Activated T-helper 1 cell treated with anti-CD3 and anti-CD28 coated beads, Interleukin-12 subunit alpha, Interleukin-12 subunit beta, Interleukin-2, Interleukin-4 antibody, amounts not matched to agents 30 ng/mL and 10 ng/mL and 1 ng/mL, durations not matched to agents 14 hours and 24 hours and 36 hours (primary cell): Measurements from ENCODE around the gene SYNC. TPM values are rescaled to one million over a fixed set of nuclear protein-coding genes. Genes with fewer than 3 reads are reported as not detected.
"Not testable (repeated sequence)": the region's sequence is repeated elsewhere in the genome, so short reads cannot be mapped to it uniquely, and the experiment has no call there.

Experiments used
- DNase-seq: peaks from one replicate; pipeline ENCODE4 v3.0.0; 2021; ENCODE audit warnings: low spot score
- H3K27ac Mint-ChIP-seq: one replicate; pipeline ENCODE4 v1.8.0; 2021; ENCODE audit warnings: mild to moderate bottlenecking, mixed read lengths
- H3K27me3 Mint-ChIP-seq: one replicate; pipeline ENCODE4 v1.8.0; 2022; ENCODE audit warnings: mild to moderate bottlenecking, moderate library complexity, mixed read lengths; ENCODE audit not compliant: insufficient read depth
- H3K36me3 Mint-ChIP-seq: one replicate; pipeline ENCODE4 v1.8.0; 2021; ENCODE audit warnings: low read depth, mixed read lengths
- H3K4me1 Mint-ChIP-seq: one replicate; pipeline ENCODE4 v1.8.0; 2021; ENCODE audit warnings: low read depth, mixed read lengths
- H3K4me3 Mint-ChIP-seq: one replicate; pipeline ENCODE4 v1.8.0; 2021; ENCODE audit warnings: mild to moderate bottlenecking, moderate library complexity, mixed read lengths
- H3K9me3 Mint-ChIP-seq: one replicate; pipeline ENCODE4 v1.8.0; 2021; ENCODE audit warnings: mixed read lengths
- intact Hi-C: fragments of 100-400 bp; cut with micrococcal nuclease; formaldehyde crosslinking; loops from one replicate; pipeline ENCODE4 v1.15.1; 2024
- total RNA-seq: library from RNA; stranded (reverse); gene quantifications from 2 replicates; pipeline ENCODE4 v1.2.3, GENCODE V29; 2022

SYNC gene
- total RNA-seq, 1 donor from 2014 or later, result not detected

DNA sequence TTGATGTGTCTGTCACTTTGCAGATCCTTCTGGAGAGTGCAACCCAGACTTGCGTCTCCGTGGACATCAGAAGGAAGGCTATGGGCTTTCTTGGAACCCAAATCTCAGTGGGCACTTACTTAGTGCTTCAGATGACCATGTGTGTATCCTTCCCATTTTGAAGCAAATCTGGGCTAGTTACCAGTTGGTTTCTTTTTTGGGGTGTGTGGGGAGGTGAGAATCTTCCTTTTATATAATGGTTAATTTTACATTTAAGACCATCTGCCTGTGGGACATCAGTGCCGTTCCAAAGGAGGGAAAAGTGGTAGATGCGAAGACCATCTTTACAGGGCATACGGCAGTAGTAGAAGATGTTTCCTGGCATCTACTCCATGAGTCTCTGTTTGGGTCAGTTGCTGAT lies 33.9 kb downstream of the SYNC start:
- H3K27me3 Mint-ChIP-seq, H3K9me3 Mint-ChIP-seq, H3K4me3 Mint-ChIP-seq, intact Hi-C loops, DNase-seq, H3K27ac Mint-ChIP-seq: not testable (repeated sequence)
- H3K4me1 Mint-ChIP-seq, result peaks cover 12% of the 10 kb centered on the region
- peaks cover 56% of the 10 kb centered on the region for H3K36me3 Mint-ChIP-seq

DNA sequence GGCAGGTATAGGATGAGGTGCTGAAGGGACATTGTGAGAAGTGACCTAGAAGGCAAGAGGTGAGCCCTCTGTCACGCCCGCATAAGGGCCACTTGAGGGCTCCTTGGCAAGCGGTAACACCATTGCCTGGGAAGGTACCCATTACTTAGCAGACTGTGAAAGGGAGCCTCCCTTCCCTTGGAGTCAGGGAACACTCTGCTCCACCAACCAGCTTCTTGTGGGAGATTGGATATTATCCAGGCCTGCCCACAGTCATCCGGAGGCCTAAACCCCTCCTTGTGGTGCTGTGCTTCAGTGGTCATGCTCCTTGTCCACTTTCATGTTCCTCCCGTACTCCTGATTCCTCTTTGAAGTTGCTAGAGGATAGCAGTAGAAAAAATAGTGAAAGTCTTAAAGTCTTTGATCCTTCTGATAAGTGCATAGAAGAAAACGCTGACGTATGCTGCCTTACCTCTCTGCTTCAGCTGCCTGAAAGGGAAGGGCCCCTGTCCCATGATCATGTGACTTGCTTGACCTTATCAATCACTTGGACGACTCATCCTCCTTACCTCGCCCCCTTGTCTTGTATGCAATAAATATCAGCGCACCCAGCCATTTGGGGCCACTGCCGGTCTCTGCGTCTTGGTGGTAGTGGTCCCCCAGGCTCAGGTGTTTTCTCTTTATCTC lies 35.5 kb downstream of the SYNC start:
- Mint-ChIP-seq H3K27ac (no peak overlapping the region), H3K4me3 (no peak overlapping the region), H3K27me3 (no peaks in the 10 kb centered on the region), H3K36me3 (peaks cover 50% of the 10 kb centered on the region), H3K9me3 (no peaks in the 10 kb centered on the region), H3K4me1 (peaks cover 12% of the 10 kb centered on the region)
- no peak for DNase-seq
- intact Hi-C loops, result no loop called here

DNA sequence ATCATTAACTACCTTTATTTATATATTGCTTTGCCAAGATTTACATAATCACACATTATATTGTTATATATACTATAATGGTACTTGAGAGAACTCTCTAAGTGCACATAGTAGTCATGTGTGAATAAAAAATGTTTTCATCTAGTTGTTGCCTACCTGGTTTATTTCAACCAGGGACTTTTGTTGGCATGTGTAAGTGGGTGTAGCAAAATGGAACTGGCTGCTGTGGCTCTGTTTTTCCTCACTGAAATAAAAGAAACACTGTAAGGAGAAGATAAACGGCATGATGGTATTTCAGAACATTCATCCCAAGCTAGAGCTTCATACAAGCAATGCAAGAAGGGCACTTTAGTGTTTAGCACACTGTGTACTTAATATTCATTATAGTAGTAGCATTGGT lies 36.7 kb downstream of the SYNC start:
- DNase-seq, result no peak

DNA sequence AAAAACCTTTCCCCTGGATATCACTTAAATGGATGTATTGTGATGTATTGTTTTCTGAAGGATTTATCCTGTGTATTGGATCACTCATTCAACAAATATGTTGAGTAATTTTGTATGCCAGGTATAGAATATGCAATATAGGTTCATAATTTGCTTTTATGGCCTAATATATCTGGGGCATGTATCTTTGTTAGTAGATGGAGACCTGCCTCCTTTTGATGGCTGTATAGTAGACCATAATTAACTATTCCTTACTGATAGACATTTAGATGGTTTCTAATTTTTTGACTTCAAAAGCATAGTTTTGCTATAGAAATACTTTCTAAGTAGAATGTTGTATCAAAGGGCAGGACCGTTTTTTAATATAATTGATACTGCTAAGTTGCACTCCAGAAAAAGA lies 43.0 kb downstream of the SYNC start:
- Mint-ChIP-seq H3K9me3 (no peaks in the 10 kb centered on the region), H3K4me1 (peaks cover 44% of the 10 kb centered on the region)
- intact Hi-C loops, result no loop called here

More for the DNA sequence above, 36.7 kb downstream of the SYNC start:
- Mint-ChIP-seq H3K4me1 (peaks cover 12% of the 10 kb centered on the region), H3K27me3 (no peaks in the 10 kb centered on the region), H3K4me3 (no peak overlapping the region), H3K9me3 (no peaks in the 10 kb centered on the region), H3K27ac (no peak overlapping the region), H3K36me3 (peaks cover 50% of the 10 kb centered on the region)
- intact Hi-C loops, result no loop called here

DNA sequence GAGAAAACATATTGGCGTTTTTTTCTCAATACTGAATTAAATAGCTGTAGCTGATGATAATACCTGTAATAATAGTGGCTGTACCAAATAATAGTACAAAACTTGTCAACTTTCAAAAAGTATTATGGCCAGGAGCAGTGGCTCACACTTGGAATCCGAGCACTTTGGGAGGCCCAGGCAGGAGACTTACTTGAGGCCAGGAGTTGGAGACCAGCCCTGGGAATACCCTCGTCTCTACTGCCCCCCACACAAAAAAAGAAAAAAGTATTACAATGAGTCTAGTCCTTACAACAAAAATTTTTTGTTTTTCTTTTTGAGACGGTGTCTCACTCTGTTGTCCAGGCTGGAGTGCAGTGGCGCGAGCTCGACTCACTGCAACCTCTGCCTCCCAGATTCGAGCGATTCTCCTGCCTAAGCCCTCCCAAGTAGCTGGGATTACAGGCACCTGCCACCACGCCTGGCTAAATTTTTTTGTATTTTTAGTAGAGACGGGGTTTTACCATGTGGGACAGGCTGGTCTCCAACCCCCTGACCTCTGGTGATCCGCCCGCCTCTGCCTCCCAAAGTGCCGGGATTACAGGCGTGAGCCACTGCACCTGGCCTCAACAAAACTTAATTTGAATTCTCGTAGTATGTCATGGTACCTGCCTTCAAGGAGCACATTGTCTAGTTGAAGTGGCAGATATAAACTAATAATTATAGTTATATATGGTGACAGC lies 50.2 kb downstream of the SYNC start:
- H3K27ac Mint-ChIP-seq, result peak overlapping the region; percentile 100
- no peaks in the 10 kb centered on the region for H3K9me3 Mint-ChIP-seq
- intact Hi-C loops, result loop anchor here (5.0 kb wide), 1 partner anchor 1355 kb away; the partner anchor contains the start of genes SNRNP40 and ZCCHC17
- H3K36me3 Mint-ChIP-seq, result peaks cover 52% of the 10 kb centered on the region
- H3K27me3 Mint-ChIP-seq, result peaks cover 2% of the 10 kb centered on the region
- peak overlapping the region; percentile 94 for H3K4me3 Mint-ChIP-seq
- peaks cover 62% of the 10 kb centered on the region for H3K4me1 Mint-ChIP-seq
- no peak for DNase-seq

More for the DNA sequence above, 43.0 kb downstream of the SYNC start:
- DNase-seq, result no peak
- peaks cover 58% of the 10 kb centered on the region for H3K36me3 Mint-ChIP-seq
- no peaks in the 10 kb centered on the region for H3K27me3 Mint-ChIP-seq
- H3K4me3 Mint-ChIP-seq, result no peak overlapping the region
- no peak overlapping the region for H3K27ac Mint-ChIP-seq

DNA sequence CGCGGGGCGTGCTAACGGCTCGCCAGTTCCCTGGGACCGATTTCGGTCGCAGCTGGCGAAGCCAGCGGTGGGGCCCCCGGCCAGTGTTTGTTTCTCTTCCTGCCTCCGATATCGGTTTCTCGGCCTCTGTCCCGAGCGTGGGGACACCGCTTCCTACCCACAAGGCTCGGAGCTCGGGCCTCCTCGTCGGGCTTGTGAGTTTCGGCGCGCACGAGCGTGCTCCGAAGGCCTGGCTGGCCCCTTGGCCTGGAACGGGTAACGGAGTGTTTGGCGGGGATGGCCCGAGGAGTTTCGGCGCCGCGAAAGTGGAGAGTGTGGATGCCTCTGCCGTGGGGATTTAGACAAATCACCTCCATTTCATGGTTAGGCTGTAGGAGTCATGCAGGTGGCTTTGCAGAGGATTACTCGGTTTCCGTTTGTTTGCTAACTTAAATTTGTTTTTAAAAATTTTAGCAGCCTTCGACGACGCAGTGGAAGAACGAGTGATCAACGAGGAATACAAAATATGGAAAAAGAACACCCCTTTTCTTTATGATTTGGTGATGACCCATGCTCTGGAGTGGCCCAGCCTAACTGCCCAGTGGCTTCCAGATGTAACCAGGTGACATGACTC lies 51.0 kb downstream of the SYNC start:
- H3K36me3 Mint-ChIP-seq, result peaks cover 46% of the 10 kb centered on the region
- DNase-seq, result no peak

DNA sequence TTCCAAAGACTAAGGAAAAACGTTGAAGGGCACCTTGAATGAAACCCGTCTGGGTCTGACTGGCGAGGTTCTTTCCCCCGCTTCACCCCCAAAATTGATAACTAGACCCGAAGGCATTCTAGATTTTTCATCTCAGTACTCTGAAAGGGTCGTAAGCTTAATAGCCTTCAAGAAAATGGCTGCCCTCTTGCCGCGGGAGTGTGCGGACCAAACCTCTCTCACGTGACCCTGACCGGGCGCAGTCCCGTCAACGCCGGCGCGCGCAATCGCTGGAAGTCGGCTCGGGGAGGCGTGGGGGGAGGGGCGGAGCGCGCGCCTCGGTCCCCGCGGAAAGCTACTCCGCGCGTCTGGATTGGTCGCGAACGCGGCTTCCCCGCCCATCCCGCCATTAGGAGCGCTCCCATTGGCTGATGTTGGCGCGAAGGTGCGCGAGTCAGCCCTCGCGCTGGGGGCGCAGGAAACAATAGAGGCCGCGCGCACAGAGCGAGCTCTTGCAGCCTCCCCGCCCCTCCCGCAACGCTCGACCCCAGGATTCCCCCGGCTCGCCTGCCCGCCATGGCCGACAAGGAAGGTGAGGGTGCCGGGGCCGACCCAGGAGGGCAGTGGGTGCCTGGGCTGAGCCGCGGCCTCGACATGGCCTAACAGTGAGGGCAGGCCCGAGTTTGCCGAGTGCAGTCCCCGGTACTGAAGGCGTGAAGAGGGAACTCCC lies 51.7 kb downstream of the SYNC start, which contains the start of gene RBBP4:
Gene RBBP4, plus strand, starts transcription at position 457 of the 709 bp plus-strand sequence. Its CDS starts 99 bp downstream, at position 556.
- H3K27ac Mint-ChIP-seq, result peak within 1 kb of the TSS; percentile 100
- peaks cover 44% of the 10 kb centered on the region for H3K36me3 Mint-ChIP-seq
- peaks cover 2% of the 10 kb centered on the region for H3K27me3 Mint-ChIP-seq
- peak; percentile 99 for DNase-seq
- intact Hi-C loops, result loop anchor here (1.0 to 5.0 kb wide), 9 partner anchors 28 to 1354 kb away; partner anchors contain the start of genes HDAC1, S100PBP, SNRNP40 and TMEM39B
- H3K4me1 Mint-ChIP-seq, result peaks cover 55% of the 10 kb centered on the region
- H3K9me3 Mint-ChIP-seq, result no peaks in the 10 kb centered on the region
- peak within 1 kb of the TSS; percentile 94 for H3K4me3 Mint-ChIP-seq

More for the DNA sequence above, 51.0 kb downstream of the SYNC start:
- no peaks in the 10 kb centered on the region for H3K9me3 Mint-ChIP-seq
- H3K27ac Mint-ChIP-seq, result peak overlapping the region; percentile 100
- peak overlapping the region; percentile 94 for H3K4me3 Mint-ChIP-seq
- intact Hi-C loops, result loop anchor here (1.0 to 5.0 kb wide), 6 partner anchors 29 to 1354 kb away; partner anchors contain the start of genes HDAC1, S100PBP, SNRNP40 and YARS1
- peaks cover 2% of the 10 kb centered on the region for H3K27me3 Mint-ChIP-seq
- peaks cover 56% of the 10 kb centered on the region for H3K4me1 Mint-ChIP-seq

DNA sequence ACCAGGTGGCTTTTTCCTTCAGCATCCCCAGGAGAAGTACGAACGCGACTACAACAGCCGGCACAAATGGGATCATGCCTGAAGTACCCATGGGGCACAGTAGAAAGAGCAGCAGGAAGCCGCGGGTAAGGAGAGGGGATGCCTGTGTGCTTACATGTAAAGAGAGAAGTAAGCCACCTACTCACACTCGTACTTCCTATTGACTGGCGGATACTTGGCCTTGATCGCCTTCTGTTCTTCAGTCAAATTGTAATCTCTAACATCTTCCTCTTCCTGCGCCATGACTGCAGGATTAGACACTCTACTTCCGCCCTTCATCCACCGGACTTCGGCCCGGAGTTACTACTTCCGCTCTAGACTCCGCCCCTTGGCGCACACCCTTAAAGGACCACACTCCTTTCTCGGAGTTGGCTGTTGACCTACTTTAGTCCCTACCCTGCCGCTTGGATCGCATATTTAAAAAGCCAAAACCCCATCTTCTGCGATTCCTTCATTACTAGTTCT lies 52.3 kb downstream of the SYNC start, which contains the start of gene ZBTB8OS:
Gene ZBTB8OS, minus strand, starts transcription at position 303 of the 504 bp plus-strand sequence. Its CDS starts 21 bp downstream, at position 282.
- DNase-seq, result peak; percentile 85
- Mint-ChIP-seq H3K4me3 (peak within 1 kb of the TSS; percentile 94), H3K9me3 (no peaks in the 10 kb centered on the region), H3K4me1 (peaks cover 49% of the 10 kb centered on the region), H3K27ac (peak within 1 kb of the TSS; percentile 100), H3K36me3 (peaks cover 39% of the 10 kb centered on the region), H3K27me3 (peaks cover 2% of the 10 kb centered on the region)
- intact Hi-C loops, result loop anchor here (1.0 to 5.0 kb wide), 6 partner anchors 27 to 1353 kb away; partner anchors contain the start of genes HDAC1, SNRNP40, TMEM39B and ZCCHC17

DNA sequence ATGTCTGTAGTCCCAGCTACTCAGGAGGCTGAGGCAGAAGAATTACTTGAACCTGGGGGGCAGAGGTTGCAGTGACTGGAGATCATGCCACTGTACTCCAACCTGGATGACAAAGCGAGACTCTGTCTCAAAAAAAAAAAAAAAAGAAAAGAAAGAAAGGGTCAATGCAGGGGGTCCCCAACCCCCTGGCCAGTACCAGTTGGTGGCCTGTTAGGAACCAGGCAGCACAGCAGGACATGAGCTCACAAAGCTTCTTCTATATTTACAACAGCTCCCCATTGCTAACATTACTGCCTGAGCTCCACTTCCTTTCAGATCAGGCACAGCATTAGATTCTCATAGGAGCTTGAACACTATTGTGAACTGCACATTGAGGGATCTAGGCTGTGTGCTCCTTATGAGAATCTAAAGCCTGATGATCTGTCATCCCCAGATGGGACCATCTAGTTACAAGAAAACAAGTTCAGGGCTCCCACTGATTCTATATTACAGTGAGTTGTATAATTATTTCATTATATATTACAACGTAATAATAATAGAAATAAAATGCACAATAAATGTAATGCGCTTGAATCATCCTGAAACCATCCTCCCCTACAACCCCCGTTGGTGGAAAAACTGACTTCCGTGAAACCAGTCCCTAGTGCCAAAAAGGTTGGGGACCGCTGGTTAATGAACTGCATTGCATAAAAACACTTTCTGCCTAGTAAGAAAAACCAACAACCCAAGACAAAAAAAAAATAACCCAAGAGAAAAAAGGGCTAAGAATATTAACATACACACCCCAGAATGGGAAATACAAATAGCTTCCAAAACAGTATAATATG lies 55.0 kb downstream of the SYNC start:
- H3K9me3 Mint-ChIP-seq, result no peaks in the 10 kb centered on the region
- peak overlapping the region; percentile 94 for H3K4me3 Mint-ChIP-seq
- H3K4me1 Mint-ChIP-seq, result peaks cover 27% of the 10 kb centered on the region
- no peak for DNase-seq
- H3K36me3 Mint-ChIP-seq, result peaks cover 22% of the 10 kb centered on the region
- intact Hi-C loops, result no loop called here
- peaks cover 2% of the 10 kb centered on the region for H3K27me3 Mint-ChIP-seq
- peak overlapping the region; percentile 52 for H3K27ac Mint-ChIP-seq

DNA sequence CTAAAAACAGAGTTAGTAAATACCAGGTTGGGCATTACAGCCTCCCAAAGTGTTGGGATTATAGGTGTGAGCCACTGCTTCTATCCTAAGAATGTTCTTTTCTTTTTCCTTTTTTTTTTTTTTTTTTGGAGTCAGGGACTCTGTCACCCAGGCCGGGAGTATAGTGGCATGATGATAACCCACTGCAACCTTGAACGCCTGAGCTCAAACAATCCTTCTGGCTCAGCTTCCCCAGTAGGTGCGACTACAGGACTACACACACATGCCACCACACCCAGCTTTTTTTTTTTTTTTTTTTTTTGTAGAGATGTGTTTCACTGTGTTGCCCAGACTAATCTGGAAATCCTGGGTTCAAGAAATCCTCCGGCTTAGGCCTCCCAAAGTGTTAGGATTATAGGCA lies 58.1 kb downstream of the SYNC start:
- H3K4me1 Mint-ChIP-seq, result peaks cover 19% of the 10 kb centered on the region
- H3K4me3 Mint-ChIP-seq, result no peak overlapping the region
- H3K27ac Mint-ChIP-seq, result no peak overlapping the region
- no peaks in the 10 kb centered on the region for H3K9me3 Mint-ChIP-seq
- DNase-seq, result no peak
- intact Hi-C loops, result no loop called here
- peaks cover 7% of the 10 kb centered on the region for H3K36me3 Mint-ChIP-seq
- H3K27me3 Mint-ChIP-seq, result no peaks in the 10 kb centered on the region

DNA sequence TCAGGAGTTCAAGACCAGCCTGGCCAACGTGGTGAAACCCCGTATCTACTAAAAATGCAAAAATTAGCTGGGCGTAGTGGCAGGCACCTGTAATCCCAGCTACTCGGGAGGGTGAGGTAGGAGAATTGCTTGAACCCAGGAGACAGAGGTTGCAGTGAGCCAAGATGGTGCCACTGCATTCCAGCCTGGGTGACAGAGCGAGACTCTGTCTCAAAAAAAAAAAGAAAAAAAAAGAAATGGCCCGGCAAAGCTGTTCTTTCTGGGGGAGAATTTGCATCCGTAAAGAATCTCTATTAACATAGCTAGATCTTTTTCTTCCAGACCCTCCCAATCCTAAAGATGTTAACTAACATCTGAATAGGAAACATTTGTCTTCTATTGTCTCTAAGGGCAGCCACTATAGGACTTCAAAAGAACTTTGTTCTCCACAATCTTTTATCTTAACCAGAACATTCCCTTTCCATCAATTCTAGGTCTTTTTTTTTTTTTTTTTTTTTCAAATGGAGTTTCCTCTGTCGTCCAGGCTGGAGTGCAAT lies 60.2 kb downstream of the SYNC start:
- H3K4me3 Mint-ChIP-seq, intact Hi-C loops, H3K27ac Mint-ChIP-seq, H3K9me3 Mint-ChIP-seq, H3K4me1 Mint-ChIP-seq, H3K36me3 Mint-ChIP-seq, DNase-seq, H3K27me3 Mint-ChIP-seq: not testable (repeated sequence)
